GM21381 (cell line): ENCODE data around the gene DNMBP.
"Not testable (repeated sequence)": the region's sequence is repeated elsewhere in the genome, so short reads cannot be mapped to it uniquely, and the experiment has no call there.

Experiments
- ATAC-seq: cut with Tn5 transposase; IDR thresholded peaks from one replicate; pipeline ENCODE4 v1.9.1; 2021; ENCODE audit warnings: mild to moderate bottlenecking, moderate library complexity; ENCODE audit not compliant: unreplicated experiment

The DNMBP gene

DNA sequence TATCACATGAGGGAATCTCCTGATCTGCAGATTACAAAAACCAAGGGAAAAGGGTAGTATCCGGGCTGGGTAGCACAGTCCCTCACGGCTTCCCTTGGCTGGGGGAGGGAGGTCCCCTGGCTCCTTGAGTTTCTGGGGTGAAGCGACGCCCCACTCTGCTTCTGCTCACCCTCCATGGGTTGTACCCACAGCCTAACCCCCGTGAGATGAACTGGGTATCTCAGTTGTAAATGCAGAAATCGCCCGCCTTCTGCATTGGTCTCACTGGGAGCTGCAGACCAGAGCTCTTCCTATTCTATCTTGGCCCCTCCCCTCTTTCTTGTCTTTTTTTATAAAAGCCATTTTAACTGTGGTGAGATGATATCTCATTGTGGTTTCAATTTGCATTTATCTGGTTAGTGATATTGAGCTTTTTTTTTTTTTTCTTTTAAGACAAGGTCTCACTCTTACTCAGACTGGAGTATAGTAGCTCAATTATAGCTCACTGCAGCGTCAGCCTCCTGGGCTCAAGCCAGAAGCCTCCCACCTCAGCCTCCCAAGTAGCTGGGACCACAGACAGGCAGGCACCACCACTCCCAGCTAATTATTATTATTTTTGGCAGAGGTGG is 139.5 kb downstream of the DNMBP start:
- ATAC-seq: no peak

DNA sequence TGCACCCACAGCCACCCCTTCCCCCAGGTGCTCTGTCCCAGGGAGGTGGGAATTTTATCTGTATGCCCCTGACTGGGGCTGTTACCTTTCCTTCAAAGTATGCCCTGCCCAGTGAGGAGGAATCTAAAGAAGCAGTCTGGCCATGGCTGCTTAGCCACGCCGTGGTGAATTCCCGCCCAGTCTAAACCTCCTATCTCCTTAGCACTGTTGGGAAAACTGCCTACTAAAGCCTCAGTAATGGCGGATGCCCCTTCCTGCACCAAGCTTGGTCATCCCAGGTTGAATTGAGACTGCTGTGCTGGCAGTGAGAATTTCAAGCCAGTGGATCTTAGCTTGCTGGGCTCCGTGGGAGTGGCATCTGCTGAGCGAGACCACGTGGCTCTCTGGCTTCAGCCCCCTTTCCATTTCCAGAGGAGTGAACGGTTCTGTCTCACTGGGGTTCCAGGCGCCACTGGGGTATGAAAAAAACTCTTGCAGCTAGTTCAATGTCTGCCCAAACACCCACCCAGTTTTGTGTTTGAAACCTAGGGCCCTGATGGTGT is 140.1 kb downstream of the DNMBP start:
- no peak for ATAC-seq

DNA sequence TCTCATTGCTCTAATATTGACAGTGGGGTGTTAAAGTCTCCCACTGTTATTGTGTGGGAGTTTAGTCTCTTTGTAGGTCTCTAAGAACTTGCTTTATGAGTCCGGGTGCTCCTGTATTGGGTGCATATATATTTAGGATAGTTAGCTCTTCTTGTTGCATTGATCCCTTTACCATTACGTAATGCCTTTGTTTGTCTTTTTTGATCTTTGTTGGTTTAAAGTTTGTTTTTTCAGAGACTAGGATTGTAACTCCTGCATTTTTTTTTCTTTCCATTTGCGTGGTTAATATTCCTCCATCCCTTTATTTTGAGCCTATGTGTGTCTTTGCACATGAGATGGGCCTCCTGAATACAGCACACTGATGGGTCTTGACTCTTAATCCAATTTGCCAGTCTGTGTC is 142.5 kb downstream of the DNMBP start:
- not testable (repeated sequence) for ATAC-seq

DNA sequence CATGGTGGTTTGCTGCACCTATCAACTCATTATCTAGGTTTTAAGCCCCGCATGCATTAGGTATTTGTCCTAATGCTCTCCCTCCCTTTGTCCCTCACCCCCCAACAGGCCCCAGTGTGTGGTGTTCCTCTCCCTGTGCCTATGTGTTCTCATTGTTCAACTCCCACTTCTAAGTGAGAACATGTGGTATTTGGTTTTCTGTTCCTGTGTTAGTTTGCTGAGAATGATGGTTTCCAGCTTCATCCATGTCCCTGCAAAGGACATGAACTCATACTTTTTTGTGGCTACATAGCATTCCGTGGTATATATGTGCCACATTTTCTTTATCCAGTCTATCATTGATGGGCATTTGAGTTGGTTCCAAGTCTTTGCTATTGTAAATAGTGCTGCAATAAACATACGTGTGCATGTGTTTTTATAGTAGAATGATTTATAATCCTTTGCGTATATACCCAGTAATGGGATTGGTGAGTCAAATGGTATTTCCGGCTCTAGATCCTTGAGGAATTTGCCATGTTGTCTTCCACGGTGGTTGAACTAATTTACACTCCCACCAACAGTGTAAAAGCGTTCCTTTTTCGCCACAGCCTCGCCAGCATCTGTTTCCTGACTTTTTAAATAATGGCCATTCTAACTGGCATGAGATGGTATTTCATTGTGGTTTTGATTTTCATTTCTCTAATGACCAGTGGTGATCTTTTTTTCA is 146.1 kb downstream of the DNMBP start:
- ATAC-seq: not testable (repeated sequence)

DNA sequence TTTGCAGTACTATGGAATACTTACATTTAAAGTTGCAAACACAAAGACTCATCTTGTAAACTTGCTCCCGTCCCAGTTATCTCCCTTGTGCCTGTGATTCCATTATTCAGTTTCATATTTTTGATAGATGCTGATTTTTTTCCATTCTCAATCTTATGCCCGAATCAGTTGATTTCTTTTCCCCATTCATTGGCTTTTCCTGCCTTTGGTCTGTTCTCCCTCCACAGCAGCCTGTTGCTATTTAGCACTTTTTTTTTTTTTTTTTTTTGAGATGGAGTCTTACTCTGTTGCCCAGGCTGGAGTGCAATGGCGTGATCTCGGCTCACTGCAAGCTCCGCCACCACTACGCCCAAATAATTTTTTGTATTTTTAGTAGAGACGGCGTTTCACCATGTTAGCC is 149.3 kb downstream of the DNMBP start:
- ATAC-seq: no peak

DNA sequence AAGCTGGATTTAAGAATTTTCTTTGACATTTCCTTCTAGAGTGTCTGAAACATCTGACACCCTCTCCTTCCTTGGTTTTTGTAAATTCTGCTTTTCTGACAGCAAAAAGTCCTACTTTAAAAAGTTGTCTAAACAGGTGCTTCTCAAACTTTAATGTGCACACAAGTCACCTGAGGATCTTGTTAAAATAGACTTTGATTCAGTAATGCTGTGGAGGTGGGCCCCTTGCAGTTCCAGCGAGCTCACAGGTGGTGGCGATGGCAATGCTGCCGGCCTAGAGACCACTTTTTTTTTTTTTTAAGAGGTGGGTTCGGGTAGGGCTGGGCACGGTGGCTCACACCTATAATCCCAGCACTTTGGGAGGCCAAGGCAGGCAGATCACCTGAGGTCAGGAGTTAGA is 150.2 kb downstream of the DNMBP start:
- ATAC-seq: no peak

GRCh38 chr10:99858849-99859248 is 150.9 kb downstream of the DNMBP start:
- no peak for ATAC-seq

GRCh38 chr10:99855479-99856071 is 154.2 kb downstream of the DNMBP start:
- ATAC-seq: no peak

DNA sequence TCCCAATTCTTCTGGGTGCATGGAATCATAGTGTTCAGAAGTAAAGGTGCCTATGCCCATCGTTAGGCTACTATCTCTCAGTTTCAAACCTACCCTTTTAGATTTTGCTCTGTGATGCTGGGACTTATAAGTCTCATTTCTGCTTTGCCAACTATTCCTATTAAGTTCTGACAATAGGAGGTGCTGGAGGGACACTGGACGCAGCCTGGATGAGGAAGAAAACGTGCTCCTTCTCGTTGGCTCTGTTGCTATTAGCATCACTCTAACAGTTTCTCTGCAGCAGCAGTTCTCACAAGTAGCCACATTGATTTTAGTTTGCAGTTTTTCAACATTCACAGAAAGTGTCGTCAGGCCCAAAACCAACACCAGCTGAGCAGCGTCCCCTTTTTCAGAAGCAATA is 154.9 kb downstream of the DNMBP start:
- no peak for ATAC-seq

- ATAC-seq: no peak
These were observed 156.1 kb downstream of the DNMBP start for GRCh38 chr10:99853655-99854054.

DNA sequence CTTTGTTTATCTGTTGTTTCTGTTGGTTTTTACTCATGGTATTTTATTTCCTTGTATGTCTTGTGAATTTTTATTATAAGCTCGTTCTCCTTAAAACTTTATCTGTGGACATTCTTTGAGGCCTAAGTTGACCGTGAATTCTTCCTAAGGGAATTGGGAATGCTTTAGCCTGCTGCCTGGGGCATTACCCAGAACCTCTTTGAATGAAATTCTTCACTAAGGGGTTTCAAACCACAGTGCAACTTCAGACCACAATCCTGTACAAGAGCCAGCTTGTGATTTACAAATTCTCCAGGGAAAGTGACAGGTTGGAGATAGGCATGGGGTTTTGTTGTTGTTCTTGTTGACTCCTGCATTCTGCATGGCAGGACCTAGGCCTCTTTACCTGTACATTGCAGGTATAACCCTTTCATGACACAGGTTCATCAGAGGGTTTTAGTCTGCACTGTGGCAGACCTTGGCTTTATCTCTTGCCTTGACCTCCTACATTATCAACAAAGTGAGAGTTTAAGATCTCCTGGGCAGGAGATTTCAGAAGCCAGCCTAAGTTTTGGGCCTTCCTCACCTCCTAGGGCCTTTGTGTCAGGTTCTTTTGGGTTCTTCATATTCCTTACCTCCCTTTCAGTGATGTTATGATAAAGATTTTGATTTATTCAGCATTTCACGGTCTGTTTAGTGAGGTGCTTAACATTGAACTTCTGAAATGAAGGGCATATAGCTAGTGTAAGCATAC is 157.1 kb downstream of the DNMBP start:
- ATAC-seq: no peak

DNA sequence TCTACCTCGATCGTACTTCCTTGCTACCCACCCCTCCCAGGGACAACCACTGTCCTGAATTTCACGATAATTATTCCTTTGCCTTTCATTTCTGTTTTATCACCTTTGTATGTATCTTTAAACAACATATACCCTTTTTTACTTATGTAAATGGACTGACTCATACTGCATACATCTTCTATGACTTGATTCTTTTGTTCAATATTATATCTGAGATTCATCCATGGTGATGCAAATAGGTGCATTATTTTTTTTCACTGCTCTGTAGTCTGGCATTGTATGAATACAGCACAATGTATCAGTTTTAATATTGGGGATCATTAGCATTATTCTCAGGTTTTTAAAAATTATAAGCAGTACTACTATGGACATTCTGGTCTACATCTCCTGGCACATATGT is 157.9 kb downstream of the DNMBP start:
- no peak for ATAC-seq

DNA sequence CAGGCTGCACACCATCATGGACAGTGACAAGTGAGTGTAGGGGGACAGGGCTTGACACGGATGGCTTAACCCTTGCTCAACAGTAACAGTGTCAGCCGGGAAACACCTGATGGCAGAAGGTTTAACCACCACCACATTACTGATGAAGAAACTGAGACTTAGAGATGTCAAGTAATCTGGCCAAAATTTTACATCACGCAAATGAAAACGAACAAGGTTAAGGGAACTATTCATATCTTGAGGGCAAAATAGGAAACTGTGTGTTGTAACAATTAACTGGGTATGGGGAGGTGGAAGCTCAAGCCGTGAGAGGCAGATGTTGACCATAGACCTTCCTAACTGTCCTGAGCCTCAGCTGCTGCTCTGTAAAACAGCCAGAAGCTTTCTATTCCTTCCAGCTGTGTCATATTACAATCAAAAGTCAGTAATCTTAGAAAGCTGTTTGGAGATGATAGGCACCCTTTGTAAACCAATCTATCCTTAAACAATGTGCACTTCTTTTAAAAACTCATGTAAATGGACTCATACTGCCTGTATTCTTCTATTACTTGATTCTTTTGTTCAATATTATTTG is 158.9 kb downstream of the DNMBP start:
- no peak for ATAC-seq

DNA sequence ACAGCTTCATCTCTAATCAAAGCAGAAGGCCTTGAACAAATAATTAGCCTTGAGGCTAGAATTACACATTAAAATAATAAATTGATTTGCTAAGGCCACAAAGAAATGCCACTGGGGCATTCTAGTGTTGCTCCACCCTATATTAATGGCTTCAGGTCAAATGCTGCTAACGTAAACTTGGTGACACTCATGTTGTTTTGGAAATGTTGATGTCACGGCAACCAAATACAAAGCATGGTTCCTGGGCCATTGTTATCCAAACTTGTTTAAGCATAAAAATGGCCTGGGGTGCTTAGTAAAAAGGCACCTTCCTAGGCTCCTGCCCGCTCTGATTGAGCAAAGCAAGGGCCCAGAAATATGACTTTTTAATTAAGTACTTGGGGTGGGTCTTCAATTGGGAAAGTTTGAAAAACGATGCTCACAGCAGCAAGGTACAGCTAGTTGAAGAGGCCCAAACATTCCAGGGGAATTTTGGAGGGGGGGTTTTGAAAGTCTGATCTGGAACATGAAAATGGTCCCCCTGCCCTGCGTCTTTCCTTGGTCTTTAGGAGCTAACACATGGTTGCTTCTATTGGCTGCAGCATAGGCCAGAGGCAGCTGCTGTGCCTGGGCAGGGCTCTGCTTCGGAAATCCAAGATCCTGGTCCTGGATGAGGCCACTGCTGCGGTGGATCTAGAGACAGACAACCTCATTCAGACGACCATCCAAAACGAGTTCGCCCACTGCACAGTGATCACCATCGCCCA is 159.6 kb downstream of the DNMBP start:
- ATAC-seq: no peak

- ATAC-seq: no peak
These were observed 160.2 kb downstream of the DNMBP start for GRCh38 chr10:99849536-99849935.

GRCh38 chr10:99849057-99849456 is 160.7 kb downstream of the DNMBP start:
- no peak for ATAC-seq

DNA sequence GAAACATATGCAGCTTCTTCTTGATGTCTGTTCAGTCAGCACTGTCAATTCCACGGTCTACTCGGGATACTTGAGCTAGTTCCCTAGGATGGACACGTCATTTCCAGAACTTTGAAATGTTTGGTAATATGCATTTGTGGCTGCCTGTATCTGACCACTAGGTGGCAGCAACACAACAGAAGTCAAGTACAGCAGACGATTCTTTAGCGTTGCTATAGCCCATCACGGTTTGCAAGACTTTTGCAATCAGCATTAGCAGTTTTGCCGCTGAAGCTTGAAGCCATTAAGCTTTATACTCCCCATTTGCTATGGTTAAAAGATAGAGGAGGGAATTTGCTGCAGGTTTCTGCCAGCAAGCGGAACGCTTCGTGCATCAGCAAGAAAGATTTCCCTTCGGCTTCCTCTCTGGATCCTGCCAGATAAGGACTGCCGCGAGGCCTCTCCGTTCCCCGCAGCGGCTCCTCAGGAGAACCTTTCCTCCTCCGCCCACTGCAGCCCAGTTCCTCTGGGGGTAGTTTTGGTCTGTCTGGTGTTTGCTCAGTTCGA is 163.8 kb downstream of the DNMBP start:
- no peak for ATAC-seq

DNA sequence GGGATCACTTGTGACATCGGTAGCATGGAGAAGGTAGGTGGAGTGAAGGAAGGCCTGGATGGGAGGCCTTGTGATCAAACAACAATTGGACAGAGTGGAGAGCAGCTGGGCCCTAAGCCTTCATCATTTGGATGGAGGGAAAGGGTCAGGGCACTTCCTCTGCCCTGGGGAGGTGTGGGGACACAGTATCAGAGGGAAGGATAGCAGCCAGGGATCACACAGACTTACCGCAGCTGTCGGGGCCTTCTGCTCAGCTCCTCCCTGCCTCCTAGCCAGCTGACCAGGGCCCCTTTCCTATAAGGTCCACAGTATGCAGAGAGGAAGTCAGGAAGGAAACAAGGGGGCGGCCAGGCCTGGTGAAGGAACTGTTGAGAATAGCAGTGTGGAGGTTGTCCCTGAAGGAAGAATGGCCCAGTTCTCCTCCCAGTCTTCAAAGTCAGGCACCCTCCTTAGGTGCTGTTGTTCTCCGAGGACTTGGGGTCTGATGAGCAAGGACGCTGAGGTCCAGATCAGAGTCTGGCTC is 165.3 kb downstream of the DNMBP start:
- no peak for ATAC-seq

GRCh38 chr10:99843310-99843709 is 166.4 kb downstream of the DNMBP start:
- no peak for ATAC-seq

GRCh38 chr10:99841746-99842145 is 168.0 kb downstream of the DNMBP start:
- ATAC-seq: no peak
